Ascending aorta (tissue), 2 donors: ENCODE data around the gene DHRSX. TPM values are rescaled to one million over a fixed set of nuclear protein-coding genes. Genes with fewer than 3 reads are reported as not detected.

ENCODE experiments used
- DNase-seq, 2 donors: peaks; one replicate each; pipeline ENCODE4 v3.0.0-alpha.2; 2019; ENCODE audit warnings: low spot score in 2 of 2
- H3K27ac ChIP-seq, 2 donors: fragments of 200-600 bp; sonication (generic); one replicate each; pipeline ENCODE4 v1.5.1; 2016 to 2017; ENCODE audit warnings: mild to moderate bottlenecking in 1 of 2
- H3K27me3 ChIP-seq: fragments of 200-600 bp; sonication (generic); one replicate; pipeline ENCODE4 v1.5.1; 2017
- H3K36me3 ChIP-seq, 2 donors: fragments of 200-600 bp; sonication (generic); one replicate each; pipeline ENCODE4 v1.5.1; 2016
- H3K4me1 ChIP-seq, 2 donors: fragments of 200-600 bp; sonication (generic); one replicate each; pipeline ENCODE4 v1.5.1; 2016 to 2017; ENCODE audit warnings: mild to moderate bottlenecking in 1 of 2
- H3K4me3 ChIP-seq, 2 donors: fragments of 200-600 bp; sonication (generic); one replicate each; pipeline ENCODE4 v1.5.1; 2016 to 2017; ENCODE audit warnings: mild to moderate bottlenecking in 1 of 2
- H3K9me3 ChIP-seq, 2 donors: fragments of 200-600 bp; sonication (generic); one replicate each; pipeline ENCODE4 v1.5.1; 2016
- CTCF ChIP-seq, 3 experiments: fragments of 200-600 bp in 2 of 3; fragments of 450-650 bp in 1 of 3; sonication (generic) in 2 of 3; IDR thresholded peaks; one replicate each; pipeline ENCODE4 v1.5.1; 2016 to 2019; ENCODE audit warnings: antibody characterized with exemption in 3 of 3, mild to moderate bottlenecking in 1 of 3, moderate library complexity in 1 of 3
- intact Hi-C: fragments of 100-400 bp; cut with DNase I; formaldehyde crosslinking; loops from one replicate; pipeline ENCODE4 v1.15.1; 2023
- total RNA-seq: library from RNA; depleted of rRNA; stranded (reverse); fragments of >200 nt; gene quantifications from one replicate; pipeline ENCODE4 v1.1.0, GENCODE V29; 2016

DHRSX gene
- total RNA-seq, 1 donor from 2014 or later = 13.4 TPM

- intact Hi-C loops = loop anchor here (5.0 to 10.0 kb wide), 4 partner anchors 103 to 1052 kb away; partner anchors contain the start of genes ASMTL and CD99
- no peaks in the 10 kb centered on the region for H3K27me3 ChIP-seq
These were observed 3.1 kb upstream of the DHRSX start for GRCh38 chrX:2503591-2504500.

GRCh38 chrX:2502668-2503519, 2.1 kb upstream of the DHRSX start:
- DNase-seq = no peak
- no peaks in the 10 kb centered on the region for H3K36me3 ChIP-seq
- intact Hi-C loops = loop anchor here (5.0 to 10.0 kb wide), 4 partner anchors 104 to 1051 kb away; partner anchors contain the start of genes ASMTL and CD99
- H3K4me1 ChIP-seq = peaks cover 7 to 15% of the 10 kb centered on the region in 2 donors
- no peaks in the 10 kb centered on the region for H3K27me3 ChIP-seq
- no peaks in the 10 kb centered on the region for H3K9me3 ChIP-seq
- H3K27ac ChIP-seq = no peak overlapping the region
- no peak overlapping the region for H3K4me3 ChIP-seq
- TF ChIP-seq CTCF (IDR thresholded peaks at IDR 0.05) = no peak

More at GRCh38 chrX:2503591-2504500, 3.1 kb upstream of the DHRSX start:
- no peak overlapping the region for H3K27ac ChIP-seq
- DNase-seq = peak in 1 of 2 donors; percentile 28
- H3K9me3 ChIP-seq = no peaks in the 10 kb centered on the region
- H3K4me3 ChIP-seq = no peak overlapping the region
- peaks cover 0 to 13% of the 10 kb centered on the region in 2 donors for H3K4me1 ChIP-seq
- no peak for TF ChIP-seq CTCF (IDR thresholded peaks at IDR 0.05)
- no peaks in the 10 kb centered on the region for H3K36me3 ChIP-seq

GRCh38 chrX:2502120-2502667, 1.4 kb upstream of the DHRSX start:
- intact Hi-C loops = loop anchor here (5.0 to 10.0 kb wide), 4 partner anchors 105 to 1050 kb away; partner anchors contain the start of genes ASMTL and CD99
- Histone ChIP-seq H3K4me1 (peaks cover 7 to 22% of the 10 kb centered on the region in 2 donors), H3K27me3 (no peaks in the 10 kb centered on the region), H3K9me3 (no peaks in the 10 kb centered on the region), H3K36me3 (no peaks in the 10 kb centered on the region), H3K27ac (no peak overlapping the region), H3K4me3 (no peak overlapping the region)
- DNase-seq = no peak
- TF ChIP-seq CTCF (IDR thresholded peaks at IDR 0.05) = no peak

- Histone ChIP-seq H3K4me3 (no peak overlapping the region), H3K36me3 (no peaks in the 10 kb centered on the region), H3K27me3 (no peaks in the 10 kb centered on the region), H3K9me3 (no peaks in the 10 kb centered on the region), H3K4me1 (peaks cover 7 to 24% of the 10 kb centered on the region in 2 donors), H3K27ac (no peak overlapping the region)
- TF ChIP-seq CTCF (IDR thresholded peaks at IDR 0.05) = no peak
- no peak for DNase-seq
- intact Hi-C loops = loop anchor here (5.0 to 10.0 kb wide), 4 partner anchors 106 to 1049 kb away; partner anchors contain the start of genes ASMTL and CD99
These were observed 855 bp upstream of the DHRSX start for GRCh38 chrX:2501559-2502102.
